GM19467 (cell line): Measurements from ENCODE around the gene FGF11.

Experiments used
- ATAC-seq: cut with Tn5 transposase; IDR thresholded peaks from one replicate; pipeline ENCODE4 v1.9.1; 2021; ENCODE audit warnings: mild to moderate bottlenecking, moderate library complexity; ENCODE audit not compliant: unreplicated experiment

Gene FGF11

DNA sequence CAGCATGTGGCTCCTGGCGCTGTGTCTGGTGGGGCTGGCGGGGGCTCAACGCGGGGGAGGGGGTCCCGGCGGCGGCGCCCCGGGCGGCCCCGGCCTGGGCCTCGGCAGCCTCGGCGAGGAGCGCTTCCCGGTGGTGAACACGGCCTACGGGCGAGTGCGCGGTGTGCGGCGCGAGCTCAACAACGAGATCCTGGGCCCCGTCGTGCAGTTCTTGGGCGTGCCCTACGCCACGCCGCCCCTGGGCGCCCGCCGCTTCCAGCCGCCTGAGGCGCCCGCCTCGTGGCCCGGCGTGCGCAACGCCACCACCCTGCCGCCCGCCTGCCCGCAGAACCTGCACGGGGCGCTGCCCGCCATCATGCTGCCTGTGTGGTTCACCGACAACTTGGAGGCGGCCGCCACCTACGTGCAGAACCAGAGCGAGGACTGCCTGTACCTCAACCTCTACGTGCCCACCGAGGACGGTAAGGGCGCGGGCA is 31.0 kb upstream of the FGF11 start:
- ATAC-seq = no peak

DNA sequence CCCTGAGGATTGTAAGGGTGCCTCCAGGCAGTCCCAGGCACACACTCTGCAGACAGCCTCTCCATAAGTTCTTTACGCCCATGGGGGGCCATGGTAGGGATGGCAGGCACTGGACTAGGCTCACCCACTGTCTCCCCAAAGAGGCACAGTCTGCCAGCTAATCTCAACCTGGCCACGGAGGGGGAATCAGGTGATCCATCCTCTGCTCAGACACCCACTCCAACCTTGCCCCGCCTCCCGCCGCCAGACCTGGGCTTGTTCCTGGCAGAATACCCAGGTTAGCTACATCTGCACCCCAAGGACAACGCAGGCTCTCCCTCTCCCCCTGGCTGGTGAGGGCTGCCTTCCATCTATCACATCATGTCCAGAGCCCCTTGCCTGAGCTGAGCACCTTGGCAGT is 30.4 kb upstream of the FGF11 start:
- ATAC-seq = no peak

DNA sequence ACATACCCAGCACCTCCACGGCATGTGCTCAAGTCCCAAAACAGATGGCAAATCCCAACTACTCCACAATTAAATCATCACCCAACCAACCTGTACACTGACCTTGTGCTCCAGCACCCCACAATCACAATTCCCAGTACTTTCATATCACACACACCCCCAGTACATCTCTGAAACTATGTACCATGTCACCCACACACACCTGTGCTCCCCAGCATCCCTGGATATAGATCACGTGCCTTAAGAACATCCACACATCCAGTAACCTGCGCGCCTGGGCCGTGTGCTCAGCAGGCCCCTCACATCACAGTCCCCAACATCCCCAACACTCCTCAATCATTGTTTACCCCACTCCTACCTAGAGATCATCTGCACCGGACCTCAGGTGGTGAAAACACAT is 29.6 kb upstream of the FGF11 start:
- no peak for ATAC-seq

GRCh38 chr17:7410634-7411426 is 28.5 kb upstream of the FGF11 start:
- no peak for ATAC-seq

DNA sequence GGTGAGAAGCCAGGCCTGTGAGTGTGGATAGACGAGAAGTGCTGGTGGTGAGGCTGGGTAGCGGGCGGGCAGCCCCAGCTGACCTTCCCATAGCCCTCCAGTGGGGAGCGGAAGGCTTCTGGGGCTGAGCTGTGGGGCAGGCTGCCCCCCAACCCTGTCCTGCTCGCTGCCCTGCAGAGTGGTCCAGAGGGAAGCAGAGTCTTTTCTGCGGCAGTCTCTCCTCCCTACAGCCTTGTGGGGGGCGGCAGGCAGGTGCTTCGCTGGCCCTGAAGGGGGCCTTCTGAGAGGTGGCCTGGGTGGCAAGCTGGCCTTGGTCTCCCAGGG is 27.9 kb upstream of the FGF11 start:
- ATAC-seq = no peak

- no peak for ATAC-seq
These were observed 25.8 kb upstream of the FGF11 start for GRCh38 chr17:7413346-7413985.

- no peak for ATAC-seq
These were observed 24.5 kb upstream of the FGF11 start for GRCh38 chr17:7414837-7415236.

DNA sequence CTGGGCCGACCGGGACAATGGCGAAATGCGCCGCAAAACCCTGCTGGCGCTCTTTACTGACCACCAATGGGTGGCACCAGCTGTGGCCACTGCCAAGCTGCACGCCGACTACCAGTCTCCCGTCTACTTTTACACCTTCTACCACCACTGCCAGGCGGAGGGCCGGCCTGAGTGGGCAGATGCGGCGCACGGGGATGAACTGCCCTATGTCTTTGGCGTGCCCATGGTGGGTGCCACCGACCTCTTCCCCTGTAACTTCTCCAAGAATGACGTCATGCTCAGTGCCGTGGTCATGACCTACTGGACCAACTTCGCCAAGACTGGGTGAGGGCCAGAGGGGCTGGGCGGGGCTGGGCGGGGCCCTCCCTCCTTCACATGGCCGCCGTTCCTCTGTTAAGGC is 23.5 kb upstream of the FGF11 start:
- no peak for ATAC-seq

- ATAC-seq = no peak
These were observed 23.0 kb upstream of the FGF11 start for GRCh38 chr17:7416323-7416722.

GRCh38 chr17:7417056-7417655 is 22.2 kb upstream of the FGF11 start:
- ATAC-seq = no peak

DNA sequence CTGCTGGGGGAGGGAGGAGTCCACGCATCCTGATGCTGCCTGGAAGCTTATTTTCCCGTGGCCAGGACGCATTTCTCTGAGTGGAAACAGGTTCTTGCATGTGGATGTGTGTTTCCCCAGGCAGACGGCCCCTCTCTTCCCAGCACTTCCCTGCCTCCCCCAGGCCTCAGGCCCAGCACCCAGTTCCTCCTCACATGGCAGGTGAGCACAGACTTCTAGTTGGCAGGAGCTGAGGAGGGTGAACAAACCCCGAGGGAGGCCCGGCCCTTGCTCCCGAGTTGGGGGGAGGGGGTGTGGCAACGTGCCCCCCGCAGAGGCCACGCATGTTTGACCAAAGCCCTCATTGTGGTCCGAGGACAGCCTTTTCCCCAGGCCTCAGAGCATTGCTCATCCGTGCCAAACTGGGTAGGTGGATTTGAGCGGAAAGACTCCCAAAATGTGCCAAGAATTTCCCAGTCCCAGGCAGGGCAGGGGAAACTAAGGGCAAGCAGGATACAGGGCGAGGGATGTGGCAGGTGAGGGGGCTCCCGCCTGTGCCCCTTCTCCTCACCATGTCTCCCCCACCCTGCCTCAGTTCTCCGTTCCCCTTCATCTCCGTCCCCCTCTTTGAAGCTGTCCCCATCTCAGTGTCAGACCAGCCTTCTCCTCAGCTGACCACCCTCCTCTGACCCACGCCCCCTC is 20.7 kb upstream of the FGF11 start:
- ATAC-seq = no peak

DNA sequence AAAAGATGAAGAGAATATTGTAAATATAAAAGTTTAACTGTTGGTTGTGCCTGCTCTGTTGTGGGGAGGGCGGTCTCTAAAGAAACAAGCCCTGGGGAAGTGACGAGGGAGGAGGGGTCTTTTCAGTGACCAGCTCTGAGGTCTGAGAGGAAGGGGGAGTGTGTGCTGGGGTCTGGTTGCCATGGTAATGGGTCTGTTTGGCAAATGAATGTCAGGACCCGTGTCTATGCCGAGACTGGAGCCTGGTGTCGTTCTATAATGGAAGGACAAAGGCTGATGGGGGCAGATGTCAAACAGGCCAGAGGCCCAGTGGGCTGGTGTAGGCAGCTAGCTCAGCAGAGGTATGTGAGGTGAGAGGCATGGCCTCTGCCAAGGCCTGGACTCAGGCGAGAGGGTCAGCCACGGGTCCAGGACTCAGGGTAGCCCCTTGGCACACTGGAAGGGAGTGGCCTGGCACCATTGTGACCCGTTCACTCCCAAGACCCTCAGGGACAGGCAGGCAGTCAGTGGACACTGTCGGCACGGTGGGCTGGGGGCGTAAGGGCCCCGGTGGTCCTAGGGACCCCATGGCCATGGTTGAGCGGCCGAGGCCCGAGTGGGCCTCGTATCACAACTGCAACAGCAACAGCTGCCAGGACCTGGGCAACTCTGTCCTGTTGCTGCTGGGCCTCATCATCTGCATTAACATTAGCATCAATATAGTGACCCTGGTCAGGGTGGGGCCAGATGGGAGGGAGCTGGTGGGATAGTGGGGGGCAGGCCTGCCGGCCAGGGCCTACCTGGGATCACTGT is 19.3 kb upstream of the FGF11 start, which contains the start of gene SPEM1:
Gene SPEM1, plus strand, starts transcription at position 506 of the 792 bp plus-strand sequence. Its CDS starts 61 bp downstream, at position 567.
- no peak for ATAC-seq

GRCh38 chr17:7421186-7421585 is 18.1 kb upstream of the FGF11 start:
- ATAC-seq = no peak

- ATAC-seq = no peak
These were observed 15.6 kb upstream of the FGF11 start for GRCh38 chr17:7423679-7424078.

GRCh38 chr17:7425316-7425715 is 14.0 kb upstream of the FGF11 start, which contains the start of gene SPEM2:
Gene SPEM2, plus strand, starts transcription at chr17:7425616. Its CDS starts 73 bp downstream, at chr17:7425689.
- ATAC-seq = no peak

GRCh38 chr17:7425756-7426155 is 13.6 kb upstream of the FGF11 start:
- no peak for ATAC-seq

DNA sequence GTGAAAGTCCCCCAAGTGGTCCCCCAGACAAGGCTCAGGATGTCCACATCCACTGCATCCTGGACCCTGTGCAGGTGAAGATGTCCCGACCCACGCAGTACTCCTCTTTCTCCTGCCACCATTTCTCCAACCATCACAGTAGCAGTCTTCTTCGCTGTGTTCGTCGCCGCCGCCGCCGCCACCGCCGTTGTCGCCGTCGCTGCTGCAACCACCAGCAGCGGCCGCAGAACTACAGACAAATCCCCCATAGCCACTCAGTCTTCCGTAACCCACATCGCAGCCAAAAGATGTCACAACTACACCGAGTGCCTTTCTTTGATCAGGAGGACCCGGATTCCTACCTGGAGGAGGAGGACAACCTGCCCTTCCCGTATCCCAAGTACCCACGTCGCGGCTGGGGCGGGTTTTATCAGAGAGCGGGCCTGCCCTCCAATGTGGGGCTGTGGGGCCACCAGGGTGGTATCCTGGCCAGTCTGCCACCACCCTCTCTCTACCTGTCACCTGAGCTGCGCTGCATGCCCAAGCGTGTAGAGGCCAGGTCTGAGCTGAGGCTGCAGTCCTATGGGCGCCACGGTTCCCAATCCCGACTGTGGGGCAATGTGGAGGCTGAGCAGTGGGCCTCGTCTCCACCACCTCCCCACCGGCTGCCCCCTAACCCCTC is 13.0 kb upstream of the FGF11 start:
- no peak for ATAC-seq

DNA sequence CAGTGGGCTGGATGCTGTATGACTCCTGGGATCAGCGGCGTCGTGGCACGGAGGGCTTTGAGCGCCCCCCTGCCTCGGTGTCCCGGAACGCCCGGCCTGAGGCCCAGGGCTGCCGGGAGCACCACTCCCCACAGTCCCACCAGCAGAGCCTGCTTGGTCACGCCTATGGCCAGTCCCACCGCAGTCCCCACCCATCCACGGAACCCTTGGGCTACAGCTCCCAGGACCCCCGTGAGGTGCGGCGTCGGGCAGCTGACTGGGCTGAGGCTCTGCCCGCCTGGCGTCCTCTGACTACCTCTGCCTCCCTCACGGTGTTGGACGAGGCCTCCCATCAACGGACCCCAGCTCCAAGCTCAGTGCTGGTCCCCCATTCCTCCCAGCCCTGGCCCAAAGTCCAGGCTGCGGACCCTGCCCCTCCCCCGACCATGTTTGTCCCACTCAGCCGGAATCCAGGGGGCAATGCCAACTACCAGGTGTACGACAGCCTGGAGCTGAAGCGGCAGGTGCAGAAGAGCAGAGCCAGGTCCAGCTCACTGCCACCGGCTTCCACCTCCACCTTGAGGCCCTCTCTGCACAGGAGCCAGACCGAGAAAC is 12.3 kb upstream of the FGF11 start:
- no peak for ATAC-seq

- no peak for ATAC-seq
These were observed 11.8 kb upstream of the FGF11 start for GRCh38 chr17:7427549-7427948.

DNA sequence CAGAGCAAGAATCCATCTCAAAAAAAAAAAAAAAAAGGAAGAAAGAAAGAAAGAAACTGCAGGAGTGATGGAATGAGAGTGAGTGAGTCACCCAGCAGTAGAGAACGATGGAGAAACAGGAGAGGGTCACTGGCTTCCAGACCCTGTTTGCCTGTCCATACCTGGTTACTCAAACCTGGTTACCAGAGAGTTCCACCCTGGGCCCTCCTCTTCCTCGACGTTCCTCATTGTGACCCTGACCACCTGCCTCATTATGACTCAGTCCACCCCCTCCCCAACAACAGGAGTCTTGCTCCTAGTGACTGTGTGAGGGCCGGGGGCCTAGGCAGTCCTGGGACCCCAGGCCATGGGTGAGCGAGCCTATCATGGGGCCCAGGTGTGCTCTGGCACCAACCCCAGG is 10.8 kb upstream of the FGF11 start, which contains the start of gene SPEM3:
Gene SPEM3, plus strand, starts transcription at position 301 of the 400 bp plus-strand sequence. Its CDS starts 46 bp downstream, at position 347.
- ATAC-seq = no peak
